ENCODE results near the gene KRTAP19-8.

Gene KRTAP19-8

GRCh38 chr21:31045841-31046240 lies 7.6 kb upstream of the KRTAP19-8 start:
- Histone ChIP-seq H3K27me3 (ENCODE audit: control insufficient read depth in 5 of 5, insufficient read depth in 4 of 5, low read length in 5 of 5) (peaks cover 0 to 4% (median 0%) of the 10 kb centered on the region in 5 donors), H3K9ac (ENCODE audit: low read length in 5 of 5) (no peak overlapping the region), H3K9me3 (ENCODE audit: control insufficient read depth in 5 of 5, low read length in 5 of 5) (no peaks in the 10 kb centered on the region), H3K27ac (ENCODE audit: low read depth, low read length) (no peak overlapping the region), H3K36me3 (ENCODE audit: control insufficient read depth in 5 of 5, insufficient read depth in 5 of 5, low read length in 5 of 5) (no peaks in the 10 kb centered on the region), H3K4me3 (ENCODE audit: low read depth in 1 of 5, low read length in 5 of 5) (no peak overlapping the region), H3K4me1 (ENCODE audit: control insufficient read depth in 5 of 5, insufficient read depth in 5 of 5, low read length in 5 of 5) (no peaks in the 10 kb centered on the region)

- H3K4me1 ChIP-seq (ENCODE audit: control insufficient read depth in 5 of 5, insufficient read depth in 5 of 5, low read length in 5 of 5): no peaks in the 10 kb centered on the region
- H3K27me3 ChIP-seq (ENCODE audit: control insufficient read depth in 5 of 5, insufficient read depth in 4 of 5, low read length in 5 of 5): peaks cover 0 to 4% (median 0%) of the 10 kb centered on the region in 5 donors
- no peaks in the 10 kb centered on the region for H3K36me3 ChIP-seq (ENCODE audit: control insufficient read depth in 5 of 5, insufficient read depth in 5 of 5, low read length in 5 of 5)
- no peaks in the 10 kb centered on the region for H3K9me3 ChIP-seq (ENCODE audit: control insufficient read depth in 5 of 5, low read length in 5 of 5)
- H3K9ac ChIP-seq (ENCODE audit: low read length in 5 of 5): no peak overlapping the region
- no peak overlapping the region for H3K4me3 ChIP-seq (ENCODE audit: low read depth in 1 of 5, low read length in 5 of 5)
- no peak overlapping the region for H3K27ac ChIP-seq (ENCODE audit: low read depth, low read length)
These were observed 5.2 kb upstream of the KRTAP19-8 start for GRCh38 chr21:31043471-31043870.

GRCh38 chr21:31042080-31042464 lies 3.8 kb upstream of the KRTAP19-8 start:
- Histone ChIP-seq H3K4me3 (ENCODE audit: low read depth in 1 of 5, low read length in 5 of 5) (no peak overlapping the region), H3K27me3 (ENCODE audit: control insufficient read depth in 5 of 5, insufficient read depth in 4 of 5, low read length in 5 of 5) (peaks cover 0 to 4% (median 0%) of the 10 kb centered on the region in 5 donors), H3K36me3 (ENCODE audit: control insufficient read depth in 5 of 5, insufficient read depth in 5 of 5, low read length in 5 of 5) (no peaks in the 10 kb centered on the region), H3K9ac (ENCODE audit: low read length in 5 of 5) (no peak overlapping the region), H3K4me1 (ENCODE audit: control insufficient read depth in 5 of 5, insufficient read depth in 5 of 5, low read length in 5 of 5) (no peaks in the 10 kb centered on the region), H3K27ac (ENCODE audit: low read depth, low read length) (no peak overlapping the region), H3K9me3 (ENCODE audit: control insufficient read depth in 5 of 5, low read length in 5 of 5) (no peaks in the 10 kb centered on the region)

GRCh38 chr21:31041295-31042079 lies 3.2 kb upstream of the KRTAP19-8 start:
- Histone ChIP-seq H3K4me3 (ENCODE audit: low read depth in 1 of 5, low read length in 5 of 5) (no peak overlapping the region), H3K9me3 (ENCODE audit: control insufficient read depth in 5 of 5, low read length in 5 of 5) (no peaks in the 10 kb centered on the region), H3K4me1 (ENCODE audit: control insufficient read depth in 5 of 5, insufficient read depth in 5 of 5, low read length in 5 of 5) (no peaks in the 10 kb centered on the region), H3K9ac (ENCODE audit: low read length in 5 of 5) (no peak overlapping the region), H3K27me3 (ENCODE audit: control insufficient read depth in 5 of 5, insufficient read depth in 4 of 5, low read length in 5 of 5) (peaks cover 0 to 4% (median 0%) of the 10 kb centered on the region in 5 donors), H3K36me3 (ENCODE audit: control insufficient read depth in 5 of 5, insufficient read depth in 5 of 5, low read length in 5 of 5) (no peaks in the 10 kb centered on the region), H3K27ac (ENCODE audit: low read depth, low read length) (no peak overlapping the region)

GRCh38 chr21:31034378-31034777 lies 3.9 kb downstream of the KRTAP19-8 start:
- Histone ChIP-seq H3K4me3 (ENCODE audit: low read depth in 1 of 5, low read length in 5 of 5) (no peak overlapping the region), H3K4me1 (ENCODE audit: control insufficient read depth in 5 of 5, insufficient read depth in 5 of 5, low read length in 5 of 5) (no peaks in the 10 kb centered on the region), H3K9me3 (ENCODE audit: control insufficient read depth in 5 of 5, low read length in 5 of 5) (peaks cover 0 to 4% (median 0%) of the 10 kb centered on the region in 5 donors), H3K27ac (ENCODE audit: low read depth, low read length) (no peak overlapping the region), H3K36me3 (ENCODE audit: control insufficient read depth in 5 of 5, insufficient read depth in 5 of 5, low read length in 5 of 5) (no peaks in the 10 kb centered on the region), H3K9ac (ENCODE audit: low read length in 5 of 5) (no peak overlapping the region), H3K27me3 (ENCODE audit: control insufficient read depth in 5 of 5, insufficient read depth in 4 of 5, low read length in 5 of 5) (no peaks in the 10 kb centered on the region)

GRCh38 chr21:31030367-31031106 lies 7.7 kb downstream of the KRTAP19-8 start:
- no peaks in the 10 kb centered on the region for H3K4me1 ChIP-seq (ENCODE audit: control insufficient read depth in 5 of 5, insufficient read depth in 5 of 5, low read length in 5 of 5)
- no peaks in the 10 kb centered on the region for H3K36me3 ChIP-seq (ENCODE audit: control insufficient read depth in 5 of 5, insufficient read depth in 5 of 5, low read length in 5 of 5)
- no peak overlapping the region for H3K9ac ChIP-seq (ENCODE audit: low read length in 5 of 5)
- no peaks in the 10 kb centered on the region for H3K27me3 ChIP-seq (ENCODE audit: control insufficient read depth in 5 of 5, insufficient read depth in 4 of 5, low read length in 5 of 5)
- peaks cover 0 to 4% (median 0%) of the 10 kb centered on the region in 5 donors for H3K9me3 ChIP-seq (ENCODE audit: control insufficient read depth in 5 of 5, low read length in 5 of 5)
- H3K27ac ChIP-seq (ENCODE audit: low read depth, low read length): no peak overlapping the region
- H3K4me3 ChIP-seq (ENCODE audit: low read depth in 1 of 5, low read length in 5 of 5): no peak overlapping the region

GRCh38 chr21:31023680-31024079 lies 14.6 kb downstream of the KRTAP19-8 start:
- no peaks in the 10 kb centered on the region for H3K27me3 ChIP-seq (ENCODE audit: control insufficient read depth in 5 of 5, insufficient read depth in 4 of 5, low read length in 5 of 5)
- no peak overlapping the region for H3K9ac ChIP-seq (ENCODE audit: low read length in 5 of 5)
- no peaks in the 10 kb centered on the region for H3K36me3 ChIP-seq (ENCODE audit: control insufficient read depth in 5 of 5, insufficient read depth in 5 of 5, low read length in 5 of 5)
- H3K27ac ChIP-seq (ENCODE audit: low read depth, low read length): no peak overlapping the region
- no peak overlapping the region for H3K4me3 ChIP-seq (ENCODE audit: low read depth in 1 of 5, low read length in 5 of 5)
- no peaks in the 10 kb centered on the region for H3K9me3 ChIP-seq (ENCODE audit: control insufficient read depth in 5 of 5, low read length in 5 of 5)
- peaks cover 0 to 4% (median 0%) of the 10 kb centered on the region in 5 donors for H3K4me1 ChIP-seq (ENCODE audit: control insufficient read depth in 5 of 5, insufficient read depth in 5 of 5, low read length in 5 of 5)

- Histone ChIP-seq H3K9ac (ENCODE audit: low read length in 5 of 5) (no peak overlapping the region), H3K36me3 (ENCODE audit: control insufficient read depth in 5 of 5, insufficient read depth in 5 of 5, low read length in 5 of 5) (no peaks in the 10 kb centered on the region), H3K4me3 (ENCODE audit: low read depth in 1 of 5, low read length in 5 of 5) (no peak overlapping the region)
These were observed 16.0 kb downstream of the KRTAP19-8 start for GRCh38 chr21:31022306-31022705.

GRCh38 chr21:31018232-31018631 lies 20.0 kb downstream of the KRTAP19-8 start:
- Histone ChIP-seq H3K4me1 (ENCODE audit: control insufficient read depth in 5 of 5, insufficient read depth in 5 of 5, low read length in 5 of 5) (peaks cover 0 to 4% (median 0%) of the 10 kb centered on the region in 5 donors), H3K9ac (ENCODE audit: low read length in 5 of 5) (no peak overlapping the region), H3K36me3 (ENCODE audit: control insufficient read depth in 5 of 5, insufficient read depth in 5 of 5, low read length in 5 of 5) (no peaks in the 10 kb centered on the region), H3K9me3 (ENCODE audit: control insufficient read depth in 5 of 5, low read length in 5 of 5) (peaks cover 0 to 3% (median 0%) of the 10 kb centered on the region in 5 donors), H3K27me3 (ENCODE audit: control insufficient read depth in 5 of 5, insufficient read depth in 4 of 5, low read length in 5 of 5) (no peaks in the 10 kb centered on the region), H3K27ac (ENCODE audit: low read depth, low read length) (no peak overlapping the region), H3K4me3 (ENCODE audit: low read depth in 1 of 5, low read length in 5 of 5) (no peak overlapping the region)

More at GRCh38 chr21:31022306-31022705, 16.0 kb downstream of the KRTAP19-8 start:
- Histone ChIP-seq H3K27me3 (ENCODE audit: control insufficient read depth in 5 of 5, insufficient read depth in 4 of 5, low read length in 5 of 5) (no peaks in the 10 kb centered on the region), H3K4me1 (ENCODE audit: control insufficient read depth in 5 of 5, insufficient read depth in 5 of 5, low read length in 5 of 5) (peaks cover 0 to 4% (median 0%) of the 10 kb centered on the region in 5 donors), H3K27ac (ENCODE audit: low read depth, low read length) (no peak overlapping the region), H3K9me3 (ENCODE audit: control insufficient read depth in 5 of 5, low read length in 5 of 5) (no peaks in the 10 kb centered on the region)

- no peak overlapping the region for H3K27ac ChIP-seq (ENCODE audit: low read depth, low read length)
- no peak overlapping the region for H3K4me3 ChIP-seq (ENCODE audit: low read depth in 1 of 5, low read length in 5 of 5)
- H3K4me1 ChIP-seq (ENCODE audit: control insufficient read depth in 5 of 5, insufficient read depth in 5 of 5, low read length in 5 of 5): no peaks in the 10 kb centered on the region
- no peaks in the 10 kb centered on the region for H3K27me3 ChIP-seq (ENCODE audit: control insufficient read depth in 5 of 5, insufficient read depth in 4 of 5, low read length in 5 of 5)
- H3K36me3 ChIP-seq (ENCODE audit: control insufficient read depth in 5 of 5, insufficient read depth in 5 of 5, low read length in 5 of 5): no peaks in the 10 kb centered on the region
- no peak overlapping the region for H3K9ac ChIP-seq (ENCODE audit: low read length in 5 of 5)
- H3K9me3 ChIP-seq (ENCODE audit: control insufficient read depth in 5 of 5, low read length in 5 of 5): peaks cover 0 to 3% (median 0%) of the 10 kb centered on the region in 5 donors
These were observed 23.4 kb downstream of the KRTAP19-8 start for GRCh38 chr21:31014891-31015290.

Data from subcutaneous abdominal adipose tissue (tissue), 5 donors.